ENCODE measurements around the gene THYN1. TPM values are rescaled to one million over a fixed set of nuclear protein-coding genes. Genes with fewer than 3 reads are reported as not detected.

Gene THYN1
- total RNA-seq (78.1 and 88.7 TPM in 2 replicates), polyA plus RNA-seq (54.9 and 58.7 TPM in 2 replicates), polyA minus RNA-seq (ENCODE audit: low replicate concordance) (9.9 and 13.3 TPM in 2 replicates)
- polyA plus RNA-seq (2012), result 40.6 and 45.8 TPM in 2 replicates

DNA sequence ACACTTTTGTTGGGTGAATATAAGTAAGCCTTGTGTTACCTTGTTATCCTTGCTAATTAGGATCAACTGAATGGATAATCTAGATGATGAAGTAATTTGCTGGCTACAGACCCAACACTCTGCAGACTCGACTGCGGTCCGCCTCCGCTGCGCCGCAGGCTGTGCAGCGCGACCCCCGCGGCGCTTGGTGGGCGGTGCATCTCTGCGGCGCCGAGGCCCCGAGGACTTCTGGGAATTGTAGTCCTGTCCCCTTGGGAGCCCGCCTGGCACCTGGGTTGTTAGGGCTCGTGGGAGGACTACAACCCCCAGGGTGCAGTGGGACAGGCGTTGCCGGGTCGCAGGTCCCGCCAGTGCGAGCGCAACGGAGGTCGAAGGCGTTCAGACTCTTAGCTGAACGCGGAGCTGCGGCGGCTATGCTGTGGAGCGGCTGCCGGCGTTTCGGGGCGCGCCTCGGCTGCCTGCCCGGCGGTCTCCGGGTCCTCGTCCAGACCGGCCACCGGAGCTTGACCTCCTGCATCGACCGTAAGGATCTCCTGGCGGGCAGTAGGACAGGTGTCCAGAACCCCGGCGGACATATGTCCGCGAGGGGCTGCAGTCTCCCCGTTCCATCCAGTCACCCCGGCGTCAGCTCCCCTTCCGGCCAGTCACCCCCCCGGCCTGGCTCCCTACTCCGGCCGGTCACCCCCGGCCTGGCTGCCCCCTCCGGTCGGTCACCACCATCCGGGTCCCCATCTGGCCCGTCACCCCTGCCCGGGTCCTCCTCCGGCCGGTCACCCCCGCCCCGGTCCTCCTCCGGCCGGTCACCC lies at the start of gene THYN1, which contains the start of gene ACAD8:
Gene THYN1 (minus strand): TSS at position 165 of the 806 bp plus-strand sequence. CDS start 470 bp downstream, outside the sequence.
Gene ACAD8 (plus strand): TSS at position 381 of the 806 bp plus-strand sequence. CDS start 33 bp downstream, at position 414.
- Histone ChIP-seq H3K36me3 (ENCODE audit: control insufficient read depth, insufficient read depth, low read length) (peaks cover 1% of the 10 kb centered on the region), H3K27me3 (ENCODE audit: control insufficient read depth, insufficient read depth, low read length) (no peaks in the 10 kb centered on the region), H3K79me2 (ENCODE audit: control insufficient read depth, insufficient read depth, low read length) (peaks cover 5% of the 10 kb centered on the region), H3K9me3 (ENCODE audit: control insufficient read depth, insufficient read depth, low read depth, low read length) (no peaks in the 10 kb centered on the region), H3K27ac (ENCODE audit: insufficient read depth, low read length) (peak within 1 kb of the TSS; percentile 70), H3K4me3 (replicated peaks in 1 of 4; ENCODE audit: control extremely low read depth in 1 of 4, insufficient read depth in 1 of 4, low read depth in 3 of 4, low read length in 4 of 4) (peak within 1 kb of the TSS; percentile 91 to 96 (median 92)), H3K9ac (ENCODE audit: insufficient read depth, low read length) (peak within 1 kb of the TSS; percentile 68), H4K20me1 (ENCODE audit: control insufficient read depth, extremely low read depth, insufficient read depth, low read length) (no peaks in the 10 kb centered on the region), H3K4me1 (ENCODE audit: control insufficient read depth, extremely low read depth, insufficient read depth, low read length) (peaks cover 6% of the 10 kb centered on the region), H2AFZ (ENCODE audit: low read length) (peak within 1 kb of the TSS; percentile 97), H3K4me2 (ENCODE audit: extremely low read depth, insufficient read depth, low read length) (peak within 1 kb of the TSS; percentile 95)
- TF ChIP-seq EZH2 (IDR thresholded peaks at IDR 0.05; ENCODE audit: low read length, missing control alignments), result no peak
- TF ChIP-seq, protein P1, sequence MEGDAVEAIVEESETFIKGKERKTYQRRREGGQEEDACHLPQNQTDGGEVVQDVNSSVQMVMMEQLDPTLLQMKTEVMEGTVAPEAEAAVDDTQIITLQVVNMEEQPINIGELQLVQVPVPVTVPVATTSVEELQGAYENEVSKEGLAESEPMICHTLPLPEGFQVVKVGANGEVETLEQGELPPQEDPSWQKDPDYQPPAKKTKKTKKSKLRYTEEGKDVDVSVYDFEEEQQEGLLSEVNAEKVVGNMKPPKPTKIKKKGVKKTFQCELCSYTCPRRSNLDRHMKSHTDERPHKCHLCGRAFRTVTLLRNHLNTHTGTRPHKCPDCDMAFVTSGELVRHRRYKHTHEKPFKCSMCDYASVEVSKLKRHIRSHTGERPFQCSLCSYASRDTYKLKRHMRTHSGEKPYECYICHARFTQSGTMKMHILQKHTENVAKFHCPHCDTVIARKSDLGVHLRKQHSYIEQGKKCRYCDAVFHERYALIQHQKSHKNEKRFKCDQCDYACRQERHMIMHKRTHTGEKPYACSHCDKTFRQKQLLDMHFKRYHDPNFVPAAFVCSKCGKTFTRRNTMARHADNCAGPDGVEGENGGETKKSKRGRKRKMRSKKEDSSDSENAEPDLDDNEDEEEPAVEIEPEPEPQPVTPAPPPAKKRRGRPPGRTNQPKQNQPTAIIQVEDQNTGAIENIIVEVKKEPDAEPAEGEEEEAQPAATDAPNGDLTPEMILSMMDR (conservative IDR thresholded peaks at IDR 0.05 in 1 of 2, IDR thresholded peaks at IDR 0.05 in 1 of 2; ENCODE audit: low read depth in 1 of 2, low read length in 2 of 2), result peak; percentile 9 to 28
- DNase-seq (ENCODE audit: low read depth in 2 of 2), result peak; percentile 94 to 96

DNA sequence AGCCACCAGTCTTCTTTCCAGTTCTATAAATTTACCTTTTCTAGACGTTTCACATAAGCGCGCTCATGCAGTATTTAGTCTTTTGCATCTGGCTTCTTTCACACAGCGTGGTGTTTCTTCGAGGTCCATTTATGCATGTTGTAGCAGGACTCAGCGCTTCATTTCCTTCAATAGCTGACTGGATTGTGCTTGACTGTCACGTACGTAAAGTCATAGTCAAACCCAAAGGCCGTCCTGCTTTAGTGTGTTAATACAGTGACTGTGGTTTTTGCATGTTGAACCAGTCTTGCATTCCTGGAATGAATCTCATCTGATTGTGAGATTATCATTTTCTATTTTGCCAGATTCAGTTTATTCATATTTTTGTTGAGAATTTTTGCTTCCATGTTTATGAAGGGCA lies 41.5 kb upstream of the THYN1 start:
- H3K4me1 ChIP-seq (ENCODE audit: control insufficient read depth, extremely low read depth, insufficient read depth, low read length), result no peaks in the 10 kb centered on the region
- no peaks in the 10 kb centered on the region for H3K79me2 ChIP-seq (ENCODE audit: control insufficient read depth, insufficient read depth, low read length)
- H3K27me3 ChIP-seq (ENCODE audit: control insufficient read depth, insufficient read depth, low read length), result no peaks in the 10 kb centered on the region
- H3K36me3 ChIP-seq (ENCODE audit: control insufficient read depth, insufficient read depth, low read length), result no peaks in the 10 kb centered on the region
- H2AFZ ChIP-seq (ENCODE audit: low read length), result no peak overlapping the region
- no peak overlapping the region for H3K9ac ChIP-seq (ENCODE audit: insufficient read depth, low read length)
- no peak for DNase-seq (ENCODE audit: low read depth in 2 of 2)
- no peak overlapping the region for H3K27ac ChIP-seq (ENCODE audit: insufficient read depth, low read length)
- TF ChIP-seq EZH2 (IDR thresholded peaks at IDR 0.05; ENCODE audit: low read length, missing control alignments), result no peak
- no peaks in the 10 kb centered on the region for H3K9me3 ChIP-seq (ENCODE audit: control insufficient read depth, insufficient read depth, low read depth, low read length)
- H4K20me1 ChIP-seq (ENCODE audit: control insufficient read depth, extremely low read depth, insufficient read depth, low read length), result no peaks in the 10 kb centered on the region
- H3K4me3 ChIP-seq (replicated peaks in 1 of 4; ENCODE audit: control extremely low read depth in 1 of 4, insufficient read depth in 1 of 4, low read depth in 3 of 4, low read length in 4 of 4), result no peak overlapping the region
- no peak overlapping the region for H3K4me2 ChIP-seq (ENCODE audit: extremely low read depth, insufficient read depth, low read length)

DNA sequence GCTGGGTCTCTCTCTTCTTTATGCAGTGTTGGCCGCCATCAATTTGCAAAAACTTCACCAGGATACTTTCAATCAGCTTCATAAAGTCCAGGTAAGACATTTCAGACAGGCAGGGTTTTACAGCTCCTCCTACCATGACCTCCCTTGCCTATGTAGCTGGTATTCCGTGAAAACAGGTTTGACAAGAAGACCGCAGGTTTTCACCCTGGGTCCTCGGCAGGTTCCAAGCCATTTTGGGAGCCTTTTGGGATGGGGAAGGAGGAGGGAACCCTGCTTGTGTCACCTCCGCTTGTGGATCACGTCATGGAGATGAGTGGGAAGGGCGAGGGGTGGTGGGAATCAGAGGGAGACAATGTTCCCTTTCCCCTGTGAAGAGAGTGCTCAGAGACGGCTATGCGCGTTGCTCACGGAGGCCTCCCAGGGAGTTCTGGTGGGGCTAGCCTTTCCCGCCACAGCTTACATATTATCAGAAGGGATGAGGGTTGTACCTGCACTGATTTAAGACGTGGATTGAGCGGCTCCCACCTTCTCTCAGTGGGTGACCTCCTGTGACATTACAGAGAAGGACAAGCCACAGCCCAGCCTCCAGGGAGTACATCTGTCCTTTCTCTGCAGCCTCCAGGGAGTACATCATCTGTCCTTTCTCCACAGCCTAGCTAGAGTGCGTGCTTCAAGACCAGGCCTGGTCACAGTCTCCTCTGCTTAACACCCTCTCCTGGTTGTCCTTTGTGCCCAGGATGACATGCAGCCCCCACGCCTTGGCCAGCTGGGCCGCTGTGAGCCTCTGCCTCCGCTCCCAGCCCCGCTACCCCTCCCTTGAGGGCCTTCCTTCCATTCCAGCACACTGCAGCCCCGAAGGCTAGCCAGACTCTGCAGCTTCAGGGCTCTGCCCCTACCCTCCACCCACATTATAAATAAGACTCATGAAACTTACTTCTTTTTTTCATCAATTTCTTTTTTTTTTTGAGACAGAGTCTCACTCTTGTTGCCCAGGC lies 40.3 kb upstream of the THYN1 start:
- Histone ChIP-seq H3K79me2 (ENCODE audit: control insufficient read depth, insufficient read depth, low read length) (no peaks in the 10 kb centered on the region), H3K36me3 (ENCODE audit: control insufficient read depth, insufficient read depth, low read length) (no peaks in the 10 kb centered on the region), H3K27me3 (ENCODE audit: control insufficient read depth, insufficient read depth, low read length) (no peaks in the 10 kb centered on the region), H3K4me1 (ENCODE audit: control insufficient read depth, extremely low read depth, insufficient read depth, low read length) (no peaks in the 10 kb centered on the region), H3K4me3 (replicated peaks in 1 of 4; ENCODE audit: control extremely low read depth in 1 of 4, insufficient read depth in 1 of 4, low read depth in 3 of 4, low read length in 4 of 4) (no peak overlapping the region), H3K27ac (ENCODE audit: insufficient read depth, low read length) (no peak overlapping the region), H3K4me2 (ENCODE audit: extremely low read depth, insufficient read depth, low read length) (no peak overlapping the region), H3K9me3 (ENCODE audit: control insufficient read depth, insufficient read depth, low read depth, low read length) (no peaks in the 10 kb centered on the region), H4K20me1 (ENCODE audit: control insufficient read depth, extremely low read depth, insufficient read depth, low read length) (no peaks in the 10 kb centered on the region), H3K9ac (ENCODE audit: insufficient read depth, low read length) (no peak overlapping the region), H2AFZ (ENCODE audit: low read length) (no peak overlapping the region)
- TF ChIP-seq EZH2 (IDR thresholded peaks at IDR 0.05; ENCODE audit: low read length, missing control alignments), result no peak
- TF ChIP-seq, protein P1 (conservative IDR thresholded peaks at IDR 0.05 in 1 of 2, IDR thresholded peaks at IDR 0.05 in 1 of 2; ENCODE audit: low read depth in 1 of 2, low read length in 2 of 2), result no peak
- no peak for DNase-seq (ENCODE audit: low read depth in 2 of 2)
